Left ventricle myocardium inferior (tissue), 1 donor: Measurements from ENCODE around the gene DCLK1. TPM values are rescaled to one million over a fixed set of nuclear protein-coding genes. Genes with fewer than 3 reads are reported as not detected.

Source experiments
- DNase-seq: peaks from one replicate; pipeline ENCODE4 v3.0.0-alpha.2; 2020
- H3K27ac ChIP-seq: fragments of 200-600 bp; replicated peaks from 2 replicates; pipeline ENCODE4 v1.8.0; 2021
- H3K27me3 ChIP-seq: fragments of 200-600 bp; 2 replicates; pipeline ENCODE4 v1.8.0; 2021; ENCODE audit warnings: low read depth
- H3K36me3 ChIP-seq: fragments of 200-600 bp; 2 replicates; pipeline ENCODE4 v1.8.0; 2021
- H3K4me1 ChIP-seq: fragments of 200-600 bp; 2 replicates; pipeline ENCODE4 v1.8.0; 2021
- H3K4me3 ChIP-seq: fragments of 200-600 bp; 2 replicates; pipeline ENCODE4 v1.8.0; 2021; ENCODE audit warnings: mild to moderate bottlenecking, moderate library complexity
- H3K9me3 ChIP-seq: fragments of 200-600 bp; replicated peaks from 2 replicates; pipeline ENCODE4 v1.8.0; 2021
- CTCF ChIP-seq: fragments of 200-600 bp; IDR thresholded peaks from 2 replicates; pipeline ENCODE4 v1.8.0; 2021; ENCODE audit warnings: antibody characterized with exemption, mild to moderate bottlenecking, borderline replicate concordance
- intact Hi-C: fragments of 100-400 bp; cut with micrococcal nuclease; formaldehyde crosslinking; loops from one replicate; pipeline ENCODE4 v1.11.0; 2022
- total RNA-seq: library from RNA; stranded (reverse); fragmentation: NEBNext Ultra II Directional; extraction: Animal tissue kit (Norgen Biotek cat#: 25700); gene quantifications from one replicate; pipeline ENCODE4 v1.2.1, GENCODE V29; 2021
- donor health status: DM: no; HTN: yes; CAD: no; lungs with severe emphysema.

DCLK1 gene
- total RNA-seq, 1 donor from 2014 or later = 8.4 TPM

- no peak for DNase-seq
- H3K9me3 ChIP-seq = no peaks in the 10 kb centered on the region
- H3K27me3 ChIP-seq = no peaks in the 10 kb centered on the region
- H3K4me3 ChIP-seq = no peak overlapping the region
- intact Hi-C loops = no loop called here
- H3K36me3 ChIP-seq = no peaks in the 10 kb centered on the region
- H3K4me1 ChIP-seq = peaks cover 5% of the 10 kb centered on the region
- H3K27ac ChIP-seq = no peak overlapping the region
- TF ChIP-seq CTCF = no peak
Observed at GRCh38 chr13:36059321-36059720, 71.9 kb downstream of the DCLK1 start.

- H3K4me1 ChIP-seq = peaks cover 5% of the 10 kb centered on the region
- intact Hi-C loops = no loop called here
- no peaks in the 10 kb centered on the region for H3K36me3 ChIP-seq
- no peaks in the 10 kb centered on the region for H3K9me3 ChIP-seq
- TF ChIP-seq CTCF = no peak
- H3K27me3 ChIP-seq = no peaks in the 10 kb centered on the region
- H3K4me3 ChIP-seq = no peak overlapping the region
- DNase-seq = no peak
- H3K27ac ChIP-seq = no peak overlapping the region
Observed at GRCh38 chr13:36058116-36058515, 73.1 kb downstream of the DCLK1 start.

- Histone ChIP-seq H3K27ac (no peak overlapping the region), H3K27me3 (no peaks in the 10 kb centered on the region), H3K4me3 (no peak overlapping the region), H3K36me3 (no peaks in the 10 kb centered on the region), H3K4me1 (peaks cover 5% of the 10 kb centered on the region), H3K9me3 (no peaks in the 10 kb centered on the region)
- intact Hi-C loops = no loop called here
- no peak for DNase-seq
- TF ChIP-seq CTCF = no peak
Observed at GRCh38 chr13:36057547-36057946, 73.6 kb downstream of the DCLK1 start.

- no peak for TF ChIP-seq CTCF
- intact Hi-C loops = no loop called here
Observed at GRCh38 chr13:36057041-36057440, 74.1 kb downstream of the DCLK1 start.

GRCh38 chr13:36055366-36055765 is 75.8 kb downstream of the DCLK1 start:
- no peaks in the 10 kb centered on the region for H3K27me3 ChIP-seq
- no peak for TF ChIP-seq CTCF
- H3K9me3 ChIP-seq = no peaks in the 10 kb centered on the region
- H3K36me3 ChIP-seq = no peaks in the 10 kb centered on the region
- intact Hi-C loops = no loop called here
- no peak for DNase-seq
- no peak overlapping the region for H3K27ac ChIP-seq
- H3K4me3 ChIP-seq = no peak overlapping the region
- H3K4me1 ChIP-seq = peaks cover 5% of the 10 kb centered on the region

More at GRCh38 chr13:36057041-36057440, 74.1 kb downstream of the DCLK1 start:
- Histone ChIP-seq H3K4me1 (peaks cover 5% of the 10 kb centered on the region), H3K36me3 (no peaks in the 10 kb centered on the region), H3K9me3 (no peaks in the 10 kb centered on the region), H3K27ac (no peak overlapping the region), H3K4me3 (no peak overlapping the region), H3K27me3 (no peaks in the 10 kb centered on the region)
- DNase-seq = no peak

GRCh38 chr13:36054041-36054440 is 77.1 kb downstream of the DCLK1 start:
- no peak overlapping the region for H3K4me3 ChIP-seq
- no peaks in the 10 kb centered on the region for H3K9me3 ChIP-seq
- no peaks in the 10 kb centered on the region for H3K27me3 ChIP-seq
- TF ChIP-seq CTCF = no peak
- H3K4me1 ChIP-seq = peaks cover 2% of the 10 kb centered on the region
- H3K27ac ChIP-seq = no peak overlapping the region
- DNase-seq = no peak
- H3K36me3 ChIP-seq = no peaks in the 10 kb centered on the region
- intact Hi-C loops = no loop called here
